A549 (cell line): ENCODE data around the gene FAM229B.

Source experiments
- MYC ChIP-seq: IDR thresholded peaks from 2 replicates; pipeline ENCODE4 v1.6.1; 2012; ENCODE audit warnings: mild to moderate bottlenecking, inconsistent platforms, low read length, improper control_type of control experiment, borderline replicate concordance
- RNF2 ChIP-seq: fragments of 200-600 bp; sonication (generic); IDR thresholded peaks from 2 replicates; pipeline ENCODE4 v1.6.1; 2016; ENCODE audit warnings: low read depth, mild to moderate bottlenecking, antibody characterized with exemption, moderate library complexity, borderline replicate concordance
- TF ChIP-seq, protein P1 (sequence below): fragments of >200 bp; sonication (Bioruptor Twin); formaldehyde crosslinking; IDR thresholded peaks from 3 replicates; pipeline ENCODE4 v1.5.1; 2016

GRCh38 chr6:112065426-112065986, 21.9 kb upstream of the FAM229B start:
- no peak for TF ChIP-seq RNF2
- TF ChIP-seq, protein P1, sequence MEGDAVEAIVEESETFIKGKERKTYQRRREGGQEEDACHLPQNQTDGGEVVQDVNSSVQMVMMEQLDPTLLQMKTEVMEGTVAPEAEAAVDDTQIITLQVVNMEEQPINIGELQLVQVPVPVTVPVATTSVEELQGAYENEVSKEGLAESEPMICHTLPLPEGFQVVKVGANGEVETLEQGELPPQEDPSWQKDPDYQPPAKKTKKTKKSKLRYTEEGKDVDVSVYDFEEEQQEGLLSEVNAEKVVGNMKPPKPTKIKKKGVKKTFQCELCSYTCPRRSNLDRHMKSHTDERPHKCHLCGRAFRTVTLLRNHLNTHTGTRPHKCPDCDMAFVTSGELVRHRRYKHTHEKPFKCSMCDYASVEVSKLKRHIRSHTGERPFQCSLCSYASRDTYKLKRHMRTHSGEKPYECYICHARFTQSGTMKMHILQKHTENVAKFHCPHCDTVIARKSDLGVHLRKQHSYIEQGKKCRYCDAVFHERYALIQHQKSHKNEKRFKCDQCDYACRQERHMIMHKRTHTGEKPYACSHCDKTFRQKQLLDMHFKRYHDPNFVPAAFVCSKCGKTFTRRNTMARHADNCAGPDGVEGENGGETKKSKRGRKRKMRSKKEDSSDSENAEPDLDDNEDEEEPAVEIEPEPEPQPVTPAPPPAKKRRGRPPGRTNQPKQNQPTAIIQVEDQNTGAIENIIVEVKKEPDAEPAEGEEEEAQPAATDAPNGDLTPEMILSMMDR = no peak
- no peak for TF ChIP-seq MYC
